HG02852 (cell line): ENCODE data around the gene CDKN2AIPNL.
A peak's percentile ranks its signal among the peaks of the same experiment; 100 is the strongest.
"Not testable (repeated sequence)": the region's sequence is repeated elsewhere in the genome, so short reads cannot be mapped to it uniquely, and the experiment has no call there.

Experiments used
- ATAC-seq: cut with Tn5 transposase; IDR thresholded peaks from one replicate; pipeline ENCODE4 v1.9.1; 2021; ENCODE audit warnings: mild to moderate bottlenecking, moderate library complexity; ENCODE audit not compliant: unreplicated experiment

CDKN2AIPNL gene

DNA sequence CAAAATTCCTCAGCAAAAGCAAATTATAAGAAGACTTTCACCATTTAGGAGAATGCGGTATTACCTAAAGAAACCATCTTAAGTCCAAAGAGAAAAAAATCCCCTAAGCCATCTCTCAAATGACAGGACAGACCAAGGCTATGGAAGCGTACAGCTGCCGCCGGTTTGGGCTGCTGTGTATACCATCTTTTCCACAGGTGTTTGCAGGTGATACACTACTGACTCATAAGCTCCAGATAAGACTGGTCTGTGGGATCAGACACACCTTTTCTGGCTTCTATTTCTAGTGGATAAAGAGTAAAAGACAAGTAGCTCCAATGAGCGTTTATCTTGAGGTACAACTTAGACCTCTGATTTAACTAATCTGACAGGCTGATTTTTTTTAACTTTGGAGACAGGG lies 7.7 kb downstream of the CDKN2AIPNL start:
- no peak for ATAC-seq

DNA sequence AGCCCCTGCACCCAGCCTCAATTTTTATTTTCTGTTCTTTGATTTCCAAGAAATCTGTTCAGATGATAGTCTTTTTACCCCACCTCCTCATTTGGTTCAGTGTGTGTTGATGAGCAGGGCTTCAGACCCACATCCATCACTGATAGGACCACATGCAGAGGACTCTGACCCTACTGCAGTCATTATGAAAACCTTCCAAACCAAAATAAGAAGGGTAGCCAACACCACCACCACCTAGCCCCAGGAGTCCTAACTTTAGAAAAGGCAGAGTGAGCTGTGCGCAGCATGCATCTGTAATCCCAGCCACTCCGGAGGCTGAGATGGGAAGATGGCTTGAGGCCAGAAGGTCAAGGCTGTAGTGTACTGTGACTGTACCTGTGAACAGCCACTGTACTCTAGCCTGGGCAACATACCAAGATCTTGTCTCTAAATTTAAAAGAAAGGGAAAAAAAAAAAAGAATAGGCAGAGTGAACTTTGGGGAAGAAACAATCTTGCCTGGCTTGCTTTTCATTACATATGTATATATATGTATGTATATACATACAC lies 13.0 kb downstream of the CDKN2AIPNL start:
- ATAC-seq, result no peak

DNA sequence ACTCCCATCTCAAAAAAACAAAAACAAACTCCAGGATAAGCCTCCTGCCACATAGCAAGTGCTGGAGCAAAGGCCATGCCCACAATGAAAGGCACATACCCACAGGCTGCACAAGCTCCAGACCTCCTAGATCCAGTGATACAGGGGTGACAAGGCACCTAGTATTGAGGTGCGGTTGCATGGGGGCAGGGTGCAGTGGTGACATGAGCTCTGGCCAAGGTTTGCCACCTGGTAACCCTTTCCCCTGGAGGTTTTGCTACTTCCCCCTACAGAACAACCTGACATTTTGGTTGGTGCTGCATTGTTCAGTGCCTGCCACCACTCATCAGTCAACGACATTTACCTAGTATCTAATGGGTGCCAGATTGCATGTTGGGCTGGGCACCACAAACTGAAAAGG lies 14.5 kb downstream of the CDKN2AIPNL start:
- no peak for ATAC-seq

DNA sequence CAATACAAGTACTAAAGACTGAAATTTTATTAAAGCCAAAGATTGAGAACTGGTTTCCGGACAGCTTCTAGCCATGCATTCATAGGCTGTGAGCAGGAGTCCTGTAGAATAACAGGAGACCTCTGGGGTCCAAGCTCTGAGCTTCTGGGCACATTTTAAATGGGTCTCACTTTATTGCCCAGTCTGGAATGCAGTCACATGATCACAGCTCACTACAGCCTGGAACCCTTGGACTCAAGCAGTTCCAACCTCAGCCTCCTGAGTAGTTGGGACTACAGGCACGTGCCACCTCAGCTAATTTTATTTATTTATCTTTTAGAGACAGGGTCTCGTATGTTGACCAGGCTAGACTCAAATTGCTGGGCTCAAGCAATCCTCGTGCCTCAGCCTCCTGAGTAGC lies 15.4 kb downstream of the CDKN2AIPNL start:
- no peak for ATAC-seq

DNA sequence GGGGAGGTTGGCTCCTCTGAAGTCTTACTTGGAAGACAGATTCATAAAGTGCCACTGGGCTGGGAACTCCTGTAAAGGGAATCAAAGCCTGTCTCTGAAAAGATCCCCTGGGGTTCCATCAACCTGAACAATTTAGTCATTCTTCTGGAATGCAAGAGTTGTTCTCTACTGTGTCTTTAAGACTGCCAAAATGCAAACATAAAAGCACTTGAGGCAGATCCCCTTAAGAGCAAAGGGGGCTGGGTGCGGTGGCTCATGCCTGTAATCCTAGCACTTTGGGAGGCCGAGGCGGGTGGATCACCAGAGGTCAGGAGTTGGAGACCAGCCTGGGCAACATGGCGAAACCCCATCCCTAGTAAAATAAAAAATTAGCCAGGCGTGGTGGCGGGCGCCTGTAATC lies 16.7 kb downstream of the CDKN2AIPNL start:
- no peak for ATAC-seq

DNA sequence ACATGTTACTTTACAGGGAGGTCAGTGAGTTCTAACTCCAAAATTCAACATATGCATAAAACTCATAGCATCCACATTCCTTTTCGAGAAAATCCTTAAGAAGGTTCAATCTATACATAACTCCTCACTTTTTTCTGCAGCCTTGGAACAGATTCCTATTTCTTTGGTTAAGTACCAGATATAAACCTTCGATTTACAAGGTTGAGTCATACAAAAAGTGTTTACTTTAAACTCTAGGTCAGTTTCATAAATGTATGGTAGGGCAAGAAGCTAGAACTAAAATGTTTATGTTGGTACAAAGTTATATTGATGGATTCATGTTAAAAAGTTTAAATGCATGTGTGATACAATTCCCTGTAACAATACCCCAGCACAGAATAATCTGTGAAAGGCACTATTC lies 19.4 kb downstream of the CDKN2AIPNL start:
- no peak for ATAC-seq

DNA sequence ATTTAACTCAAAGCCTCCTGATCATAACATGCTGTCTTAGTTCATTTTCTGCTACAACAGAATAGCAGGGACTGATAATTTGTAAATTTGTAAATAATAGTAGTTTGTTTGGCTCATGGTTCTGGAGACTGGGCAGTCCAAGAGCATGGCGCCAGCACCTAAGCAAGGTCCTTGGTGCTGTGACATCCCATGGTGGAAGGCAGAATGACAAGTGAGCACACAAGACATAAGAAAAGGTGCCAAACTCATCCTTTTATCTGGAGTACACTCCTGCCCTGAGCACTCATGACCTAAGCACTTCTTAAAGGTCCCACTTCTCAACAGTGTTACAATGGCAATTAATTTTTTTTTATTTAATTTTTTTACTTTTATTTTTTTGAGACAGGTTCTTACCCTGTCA lies 24.2 kb downstream of the CDKN2AIPNL start:
- ATAC-seq, result no peak

DNA sequence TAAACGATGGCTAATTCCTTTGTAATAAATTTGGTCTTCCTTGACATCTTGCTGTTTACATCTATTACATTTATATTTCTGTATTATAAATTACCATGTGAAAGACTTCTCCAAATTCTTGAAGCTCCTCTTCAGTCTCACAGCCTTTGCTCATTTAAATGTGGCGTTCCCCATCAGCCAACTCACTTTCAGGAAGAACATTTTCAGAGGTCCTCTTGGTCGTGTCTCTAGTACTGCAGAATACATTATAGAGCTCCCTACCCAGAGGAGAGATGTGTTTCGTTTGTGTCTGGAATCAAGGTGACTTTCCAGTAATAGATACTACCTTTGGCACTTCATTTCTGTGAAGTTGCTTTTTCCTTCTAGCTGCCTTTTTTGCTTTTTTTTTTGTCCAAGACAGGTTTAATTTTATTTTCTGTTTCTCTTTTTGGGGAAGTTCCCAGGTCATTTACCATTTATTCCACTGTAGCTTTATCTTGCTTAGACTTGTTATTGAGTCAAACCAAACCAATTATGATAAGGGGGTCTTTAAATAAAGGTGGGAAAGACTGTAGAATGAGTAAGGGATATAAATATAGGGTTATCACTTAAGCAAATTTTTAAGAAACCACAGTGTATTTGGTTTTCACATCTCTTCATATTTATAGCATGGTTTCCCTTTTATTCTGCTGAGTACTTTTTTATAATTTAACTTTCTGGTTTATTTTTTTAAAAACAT lies 27.5 kb downstream of the CDKN2AIPNL start:
- ATAC-seq, result no peak

DNA sequence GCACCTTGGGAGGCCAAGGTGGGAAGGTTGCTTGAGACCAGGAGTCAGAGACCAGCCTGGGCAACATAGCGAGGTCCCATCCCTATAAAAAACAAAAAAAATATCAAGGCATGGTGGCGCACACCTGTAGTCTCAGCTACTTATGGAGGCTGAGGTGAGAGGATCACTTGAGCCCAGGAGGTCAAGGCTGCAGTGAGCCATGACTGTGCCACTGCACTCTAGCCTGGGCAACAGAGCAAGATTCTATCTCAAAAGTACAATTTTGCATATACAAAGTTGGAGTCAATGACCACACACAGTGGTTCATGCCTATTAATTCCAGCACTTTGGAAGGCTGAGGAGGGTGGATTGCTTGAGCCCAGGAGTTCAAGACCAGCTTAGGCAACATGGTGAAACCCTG lies 29.5 kb downstream of the CDKN2AIPNL start:
- ATAC-seq, result not testable (repeated sequence)

DNA sequence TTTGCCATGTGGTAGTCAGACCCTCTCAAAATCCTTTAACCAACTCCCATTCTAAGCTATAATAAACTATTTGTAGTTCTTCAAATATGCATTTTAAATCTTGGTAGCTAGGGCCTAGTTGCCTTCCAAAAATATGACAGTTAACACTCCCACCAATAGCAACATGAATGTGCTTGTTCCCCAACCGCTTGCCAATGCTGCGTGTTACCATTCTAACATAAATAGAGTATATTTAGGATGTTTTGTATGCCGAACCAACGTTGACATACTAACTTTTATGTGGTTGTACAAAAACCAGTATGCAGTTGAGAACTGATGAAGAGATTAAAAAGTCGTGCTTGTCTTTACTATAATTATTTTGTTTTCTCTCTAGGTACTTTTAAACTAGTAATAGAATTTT lies 31.3 kb downstream of the CDKN2AIPNL start:
- no peak for ATAC-seq

DNA sequence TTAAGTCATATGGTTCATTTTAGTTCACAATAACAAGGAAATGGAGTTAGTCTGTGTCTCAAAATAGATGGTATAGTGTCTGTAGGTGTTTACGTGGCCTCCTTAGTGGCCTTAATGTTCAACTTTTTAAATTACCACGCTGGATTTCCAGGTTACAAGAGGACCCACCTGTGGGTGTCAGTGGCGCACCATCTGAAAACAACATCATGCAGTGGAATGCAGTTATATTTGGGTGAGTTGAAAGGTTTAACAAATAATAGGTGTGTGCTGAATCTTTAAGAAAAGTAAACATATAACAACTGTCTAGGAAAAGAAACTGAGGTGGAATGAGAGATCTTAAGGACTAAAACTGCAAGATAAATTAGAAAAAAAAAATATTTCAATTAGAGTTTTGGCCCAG lies 37.4 kb downstream of the CDKN2AIPNL start:
- ATAC-seq, result no peak

DNA sequence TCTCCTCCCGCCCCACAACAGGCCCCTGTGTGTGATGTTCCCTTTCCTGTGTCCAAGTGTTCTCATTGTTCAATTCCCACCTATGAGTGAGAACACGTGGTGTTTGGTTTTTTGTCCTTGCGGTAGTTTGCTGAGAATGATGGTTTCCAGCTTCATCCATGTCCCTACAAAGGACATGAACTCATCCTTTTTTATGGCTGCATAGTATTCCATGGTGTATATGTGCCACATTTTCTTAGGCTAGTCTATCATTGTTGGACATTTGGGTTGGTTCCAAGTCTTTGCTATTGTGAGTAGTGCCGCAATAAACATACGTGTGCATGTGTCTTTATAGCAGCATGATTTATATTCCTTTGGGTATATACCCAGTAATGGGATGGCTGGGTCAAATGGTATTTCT lies 38.0 kb downstream of the CDKN2AIPNL start:
- ATAC-seq, result not testable (repeated sequence)

DNA sequence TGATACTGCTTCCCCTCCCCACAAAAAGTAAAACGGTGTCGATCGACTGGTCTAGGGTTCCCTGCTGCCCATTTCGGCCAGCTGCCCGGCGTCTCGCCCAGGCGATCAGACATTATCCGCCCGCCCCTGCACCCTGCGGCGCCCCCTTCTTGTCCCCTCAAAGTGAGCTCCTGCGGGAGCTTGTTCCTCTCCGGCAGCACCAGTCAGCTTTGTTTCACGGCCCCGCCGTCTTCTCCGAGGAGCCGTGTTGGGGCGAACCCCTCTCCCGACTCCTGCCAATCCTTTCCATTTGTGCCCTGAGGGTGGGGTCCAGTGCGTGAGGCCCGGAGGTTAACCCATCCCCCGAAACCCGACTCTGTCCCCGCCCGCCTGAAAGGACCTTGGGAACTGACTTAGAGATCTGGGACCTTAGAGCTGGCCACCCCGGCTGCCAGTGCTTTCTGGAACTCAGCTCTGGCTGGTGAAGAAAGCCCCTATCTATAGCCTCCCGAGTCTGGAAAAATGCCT lies 39.8 kb downstream of the CDKN2AIPNL start:
- no peak for ATAC-seq

DNA sequence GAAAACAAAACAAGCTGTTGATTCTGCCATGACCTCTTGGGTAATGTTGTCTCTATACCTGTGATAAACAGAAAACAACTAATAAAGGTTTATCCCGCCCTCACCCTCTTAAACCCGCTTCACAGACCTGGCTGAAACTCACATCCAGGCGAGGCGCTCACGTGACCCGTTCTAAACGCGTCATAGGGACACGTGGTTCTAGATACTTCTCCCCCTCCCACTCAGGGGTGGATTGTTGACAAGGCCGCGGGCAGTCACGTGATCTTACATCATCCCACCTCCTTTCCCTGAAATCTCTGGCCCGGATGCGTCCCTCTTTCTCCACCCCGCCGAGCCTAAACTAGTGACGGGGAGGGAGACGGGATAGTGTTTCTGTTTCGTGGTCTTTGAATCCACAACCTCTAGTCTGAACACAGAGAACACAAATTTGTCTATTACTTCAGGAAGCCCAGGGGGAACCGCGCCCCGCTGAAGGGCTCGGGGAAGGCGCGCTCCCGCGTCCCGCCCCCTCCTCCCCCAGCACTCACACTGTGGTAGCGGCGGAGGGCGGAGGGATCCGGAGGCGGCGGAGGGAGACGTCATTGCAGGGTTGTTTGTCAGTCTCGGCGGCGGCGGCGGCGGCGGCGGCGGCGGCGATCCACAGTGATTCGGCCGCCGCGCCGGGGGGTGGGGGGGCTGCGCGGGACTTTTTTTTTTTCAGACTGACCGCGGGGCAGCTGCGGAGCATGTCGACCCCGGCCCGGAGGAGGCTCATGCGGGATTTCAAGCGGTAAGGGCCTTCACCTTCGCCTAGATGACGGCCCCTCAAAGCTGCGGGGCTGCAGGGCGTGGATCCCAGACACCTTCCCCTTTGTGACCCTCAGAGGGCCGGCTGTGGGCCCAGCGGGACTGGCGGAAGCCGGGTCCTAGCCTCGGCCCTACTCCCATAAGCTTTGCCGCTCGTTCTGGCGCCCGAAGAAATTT lies 40.5 kb downstream of the CDKN2AIPNL start, which contains the start of gene UBE2B:
TSS of gene UBE2B (plus strand) at position 699 of the 963 bp plus-strand sequence. CDS start at position 726, 27 bp downstream.
- ATAC-seq, result peak; percentile 74

DNA sequence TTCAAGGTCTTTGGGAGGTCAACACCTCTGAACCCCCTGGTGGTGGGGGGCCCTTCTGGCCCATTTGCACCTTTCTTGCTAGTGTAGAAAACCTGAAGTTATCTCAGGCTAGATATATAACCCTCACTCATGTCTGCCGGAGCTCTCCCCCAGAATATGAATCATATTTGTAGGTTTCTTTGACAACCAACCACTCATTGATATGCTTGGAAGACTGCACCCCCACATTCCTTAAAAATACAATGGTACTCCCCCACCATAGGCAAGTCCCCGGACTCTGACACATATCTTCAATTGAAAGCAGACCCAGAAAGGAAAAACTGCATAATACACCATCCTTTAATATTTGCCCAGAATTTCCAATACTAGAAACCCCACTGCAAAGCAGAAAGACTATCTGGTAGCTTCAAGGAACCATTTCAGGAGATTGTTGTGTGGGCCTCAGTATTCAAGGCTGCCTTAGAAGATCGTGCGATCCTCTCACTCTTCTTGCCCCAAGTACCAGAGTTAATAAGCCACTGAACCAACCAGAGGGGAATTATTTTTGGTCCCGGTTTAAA lies 41.3 kb downstream of the CDKN2AIPNL start:
- peak; percentile 9 for ATAC-seq

DNA sequence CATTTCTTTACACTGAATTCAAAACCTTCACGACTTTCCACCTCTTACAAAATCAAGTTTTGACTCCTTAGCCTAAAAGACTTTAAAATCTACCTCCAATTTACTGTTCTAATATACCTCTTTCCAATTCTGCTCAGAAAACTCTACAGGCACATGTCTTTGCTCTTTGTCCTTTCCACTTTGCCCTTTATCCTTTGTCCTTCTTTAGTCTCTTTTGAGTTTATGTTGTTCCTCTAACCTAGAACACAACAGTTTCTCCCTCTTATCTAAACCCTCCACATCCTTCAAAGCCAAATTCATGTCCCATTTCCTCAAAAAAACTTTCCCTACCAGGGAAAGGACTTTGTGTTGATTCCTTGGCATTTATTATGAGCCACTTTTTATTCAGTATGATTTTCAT lies 46.1 kb downstream of the CDKN2AIPNL start:
- ATAC-seq, result no peak

DNA sequence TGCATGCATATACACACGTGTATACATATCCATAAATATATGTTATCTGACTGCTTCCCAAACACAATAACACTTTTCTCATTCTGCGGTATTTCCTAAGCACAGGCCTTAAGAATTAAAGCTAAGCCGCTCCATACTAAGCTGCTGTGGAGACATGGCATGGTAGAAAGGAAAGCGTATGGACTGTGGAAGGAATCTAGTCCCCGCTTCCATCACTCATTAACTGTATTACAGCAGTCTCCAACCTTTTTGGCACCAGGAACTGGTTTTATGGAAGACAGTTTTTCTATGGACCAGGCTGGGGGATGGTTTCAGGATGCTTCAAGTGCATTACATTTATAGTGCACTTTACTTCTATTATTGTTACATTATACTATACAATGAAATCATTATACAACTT lies 56.0 kb downstream of the CDKN2AIPNL start:
- no peak for ATAC-seq
